Naive thymus-derived CD4-positive, alpha-beta T cell (primary cell): Measurements from ENCODE around the gene MRPL43. TPM values are rescaled to one million over a fixed set of nuclear protein-coding genes. Genes with fewer than 3 reads are reported as not detected.

Experiments used
- ATAC-seq: fragments of 150-1000 bp; cut with Tn5 transposase; 2 replicates; pipeline ENCODE4 v1.10.0; 2021; ENCODE audit warnings: mild to moderate bottlenecking, moderate library complexity
- CTCF ChIA-PET: fragments of 350-600 bp; sonication (Branson Sonifier 250); formaldehyde crosslinking; loops from one replicate; lab custom pipeline; 2021; ENCODE audit warnings: antibody characterized with exemption; lab: Charles Lee
- POLR2A ChIA-PET: fragments of 350-600 bp; sonication (Branson Sonifier 250); formaldehyde crosslinking; loops from one replicate; lab custom pipeline; 2021; ENCODE audit warnings: antibody characterized with exemption, inconsistent platforms; lab: Charles Lee
- DNase-seq, 9 donors: peaks; one replicate each; pipeline versions ENCODE4 v3.0.0 to v3.0.0-alpha.2; 2020 to 2022; ENCODE audit warnings: mixed read lengths in 1 of 9
- H3K27ac ChIP-seq: one replicate; pipeline ENCODE4 v1.7.0; 2013; ENCODE audit warnings: mild to moderate bottlenecking, low read depth, low read length, moderate library complexity
- H3K27me3 ChIP-seq, 2 donors: one replicate each; pipeline ENCODE4 v1.7.0; 2013; ENCODE audit warnings: low read length in 2 of 2, mild to moderate bottlenecking in 2 of 2, moderate library complexity in 2 of 2; ENCODE audit not compliant: control insufficient read depth in 2 of 2, insufficient read depth in 2 of 2
- H3K36me3 ChIP-seq, 3 experiments: 1 replicate in 2 of 3; 2 replicates in 1 of 3; pipeline ENCODE4 v1.7.0; 2013; ENCODE audit warnings: low read length in 3 of 3, mild to moderate bottlenecking in 3 of 3, moderate library complexity in 1 of 3; ENCODE audit not compliant: insufficient read depth in 3 of 3, control insufficient read depth in 2 of 3
- H3K4me1 ChIP-seq, 2 donors: one replicate each; pipeline ENCODE4 v1.7.0; 2013; ENCODE audit warnings: low read length in 2 of 2, mild to moderate bottlenecking in 2 of 2, moderate library complexity in 1 of 2; ENCODE audit not compliant: control insufficient read depth in 2 of 2, insufficient read depth in 2 of 2
- H3K4me3 ChIP-seq: 2 replicates; pipeline ENCODE4 v1.7.0; 2013; ENCODE audit warnings: mild to moderate bottlenecking, low read length
- H3K9me3 ChIP-seq, 3 experiments: 1 replicate in 2 of 3; 2 replicates in 1 of 3; pipeline ENCODE4 v1.7.0; 2013; ENCODE audit warnings: low read length in 3 of 3; ENCODE audit not compliant: control insufficient read depth in 2 of 3
- H3K27ac Mint-ChIP-seq, 9 donors: one replicate each; pipeline ENCODE4 v1.8.0; 2020 to 2022; ENCODE audit warnings: mixed read lengths in 9 of 9, mild to moderate bottlenecking in 8 of 9, moderate library complexity in 5 of 9, inconsistent platforms in 2 of 9
- H3K27me3 Mint-ChIP-seq, 5 donors: one replicate each; pipeline ENCODE4 v1.8.0; 2021 to 2022; ENCODE audit warnings: mixed read lengths in 5 of 5, mild to moderate bottlenecking in 1 of 5
- H3K36me3 Mint-ChIP-seq, 5 donors: one replicate each; pipeline ENCODE4 v1.8.0; 2020 to 2022; ENCODE audit warnings: mixed read lengths in 5 of 5, mild to moderate bottlenecking in 3 of 5, inconsistent platforms in 1 of 5
- H3K4me1 Mint-ChIP-seq, 7 donors: one replicate each; pipeline ENCODE4 v1.8.0; 2020 to 2022; ENCODE audit warnings: mixed read lengths in 7 of 7, mild to moderate bottlenecking in 3 of 7, inconsistent platforms in 1 of 7
- H3K4me3 Mint-ChIP-seq, 10 donors: one replicate each; pipeline ENCODE4 v1.8.0; 2020 to 2022; ENCODE audit warnings: mild to moderate bottlenecking in 10 of 10, mixed read lengths in 10 of 10, moderate library complexity in 6 of 10, inconsistent platforms in 2 of 10
- H3K9me3 Mint-ChIP-seq, 11 donors: one replicate each; pipeline ENCODE4 v1.8.0; 2020 to 2022; ENCODE audit warnings: mixed read lengths in 11 of 11, mild to moderate bottlenecking in 4 of 11, inconsistent platforms in 1 of 11, moderate library complexity in 1 of 11
- intact Hi-C, 2 donors: fragments of 100-400 bp; cut with micrococcal nuclease; formaldehyde crosslinking; loops; one replicate each; pipeline ENCODE4 v1.15.1; 2023
- polyA plus RNA-seq, 2 donors: library from polyadenylated mRNA; unstranded; fragments of 300-500 nt; fragmentation: Illumina TruSeq; gene quantifications; one replicate each; pipeline ENCODE4 v1.2.3, GENCODE V29; 2021
- total RNA-seq, 6 experiments: library from RNA in 5 of 6; stranded (reverse) in 5 of 6; gene quantifications; 1 replicate in 5 of 6; 2 replicates in 1 of 6; pipeline ENCODE4 v1.2.3 and lab custom pipeline; 2021 to 2026

MRPL43 gene
- total and polyA plus RNA-seq, 7 experiments from 2014 or later, result 35.8 to 149 (median 68.3) TPM

DNA sequence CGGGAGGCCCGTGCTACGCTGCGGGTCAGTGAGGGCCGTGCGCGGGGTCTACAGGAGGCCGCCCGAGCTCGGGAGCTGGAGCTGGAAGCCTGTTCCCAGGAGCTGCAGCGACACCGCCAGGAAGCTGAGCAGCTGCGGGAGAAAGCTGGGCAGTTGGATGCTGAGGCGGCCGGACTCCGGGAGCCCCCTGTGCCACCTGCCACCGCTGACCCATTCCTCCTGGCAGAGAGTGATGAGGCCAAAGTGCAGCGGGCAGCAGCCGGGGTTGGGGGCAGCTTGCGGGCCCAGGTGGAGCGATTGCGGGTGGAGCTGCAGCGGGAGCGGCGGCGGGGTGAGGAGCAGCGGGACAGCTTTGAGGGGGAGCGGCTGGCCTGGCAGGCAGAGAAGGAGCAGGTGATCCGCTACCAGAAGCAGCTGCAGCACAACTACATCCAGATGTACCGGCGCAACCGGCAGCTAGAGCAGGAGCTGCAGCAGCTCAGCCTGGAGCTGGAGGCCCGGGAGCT lies 19.3 kb upstream of the MRPL43 start:
- no peak overlapping the region for H3K27ac Mint-ChIP-seq
- CTCF ChIA-PET, result interaction anchor here (1.1 to 1.8 kb wide), 2 partner anchors 9 to 10 kb away, joined by 3 to 8 read pairs; no protein-coding TSS in a partner anchor
- DNase-seq (no peak), ATAC-seq (no peak)
- no peak overlapping the region for H3K27ac ChIP-seq
- H3K4me3 ChIP-seq, result no peak overlapping the region
- no peaks in the 10 kb centered on the region for H3K4me1 ChIP-seq
- H3K4me1 Mint-ChIP-seq, result no peaks in the 10 kb centered on the region
- no peaks in the 10 kb centered on the region for H3K9me3 ChIP-seq
- no peaks in the 10 kb centered on the region for H3K9me3 Mint-ChIP-seq
- H3K36me3 Mint-ChIP-seq, result peaks cover 0 to 4% (median 0%) of the 10 kb centered on the region in 5 donors
- H3K36me3 ChIP-seq, result peaks cover 0 to 37% (median 0%) of the 10 kb centered on the region in 3 experiments
- no peak overlapping the region for H3K4me3 Mint-ChIP-seq
- no peaks in the 10 kb centered on the region for H3K27me3 Mint-ChIP-seq
- POLR2A ChIA-PET, result interaction anchor here (1.5 kb wide), 1 partner anchor 9 kb away, joined by 6 read pairs; no protein-coding TSS in a partner anchor
- no peaks in the 10 kb centered on the region for H3K27me3 ChIP-seq
- intact Hi-C loops, result no loop called here

DNA sequence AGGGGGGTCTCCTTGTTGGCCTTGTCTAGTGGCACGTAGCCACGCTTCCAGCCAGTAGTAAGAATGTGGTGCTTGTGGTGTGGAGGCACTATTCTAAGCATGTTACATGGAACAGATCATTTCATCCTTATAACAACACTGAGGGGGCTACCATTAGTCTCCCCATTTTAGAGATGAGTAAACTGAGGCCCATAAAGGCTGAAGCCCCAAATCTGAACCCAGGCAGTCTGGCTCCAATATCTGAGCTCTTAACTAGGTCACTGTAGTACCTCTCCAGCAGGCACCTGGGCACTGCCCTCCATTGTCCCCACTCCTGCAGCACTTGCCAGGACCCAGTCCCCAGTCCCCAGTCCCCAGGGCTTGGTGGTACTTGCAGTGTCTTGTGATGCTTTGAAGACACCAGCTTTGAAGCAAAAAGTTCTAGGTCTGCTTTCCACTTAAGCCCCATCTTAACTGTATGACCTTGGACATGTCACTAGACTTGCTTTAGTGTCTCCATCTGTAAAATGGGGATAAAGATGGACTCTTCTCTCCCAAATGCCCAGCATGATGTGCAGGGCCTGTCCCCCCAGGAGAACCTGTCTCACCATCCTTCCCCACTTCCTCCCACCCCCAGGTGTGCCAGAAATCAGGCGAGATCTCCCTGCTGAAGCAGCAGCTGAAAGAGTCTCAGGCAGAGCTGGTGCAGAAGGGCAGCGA lies 18.7 kb upstream of the MRPL43 start:
- H3K27ac Mint-ChIP-seq, result peak overlapping the region in 2 of 9 donors; percentile 25 to 53
- no peak overlapping the region for H3K4me3 ChIP-seq
- ChIA-PET POLR2A (interaction anchor here (1.5 kb wide), 1 partner anchor 8 kb away, joined by 6 read pairs; no protein-coding TSS in a partner anchor), CTCF (interaction anchor here (1.1 to 1.8 kb wide), 2 partner anchors 8 to 9 kb away, joined by 3 to 8 read pairs; no protein-coding TSS in a partner anchor)
- peaks cover 0 to 37% (median 0%) of the 10 kb centered on the region in 3 experiments for H3K36me3 ChIP-seq
- H3K27me3 ChIP-seq, result no peaks in the 10 kb centered on the region
- peaks cover 2 to 4% (median 3%) of the 10 kb centered on the region in 7 donors for H3K4me1 Mint-ChIP-seq
- DNase-seq, result no peak
- H3K27ac ChIP-seq, result no peak overlapping the region
- ATAC-seq, result no peak
- H3K36me3 Mint-ChIP-seq, result peaks cover 0 to 4% (median 0%) of the 10 kb centered on the region in 5 donors
- no peaks in the 10 kb centered on the region for H3K9me3 Mint-ChIP-seq
- no peak overlapping the region for H3K4me3 Mint-ChIP-seq
- no peaks in the 10 kb centered on the region for H3K4me1 ChIP-seq
- H3K27me3 Mint-ChIP-seq, result no peaks in the 10 kb centered on the region
- no peaks in the 10 kb centered on the region for H3K9me3 ChIP-seq
- intact Hi-C loops, result no loop called here

DNA sequence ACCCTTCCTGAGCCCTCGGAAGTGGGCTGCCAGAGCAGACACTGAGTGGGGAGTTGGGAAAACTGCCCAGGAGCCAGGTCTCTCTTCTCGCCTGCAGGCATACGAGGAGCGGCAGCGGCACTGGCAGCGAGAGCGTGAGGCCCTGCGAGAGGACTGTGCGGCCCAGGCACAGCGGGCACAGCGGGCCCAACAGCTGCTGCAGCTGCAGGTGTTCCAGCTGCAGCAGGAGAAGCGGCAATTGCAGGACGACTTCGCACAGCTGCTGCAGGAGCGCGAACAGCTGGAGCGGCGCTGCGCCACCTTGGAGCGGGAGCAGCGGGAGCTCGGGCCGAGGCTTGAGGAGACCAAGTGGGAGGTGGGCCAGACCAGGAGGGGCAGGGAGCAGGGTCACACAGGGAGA lies 18.1 kb upstream of the MRPL43 start:
- Mint-ChIP-seq H3K4me3 (no peak overlapping the region), H3K27ac (no peak overlapping the region), H3K27me3 (no peaks in the 10 kb centered on the region), H3K9me3 (no peaks in the 10 kb centered on the region), H3K4me1 (peaks cover 4 to 10% (median 6%) of the 10 kb centered on the region in 7 donors), H3K36me3 (peaks cover 0 to 4% (median 0%) of the 10 kb centered on the region in 5 donors)
- Histone ChIP-seq H3K36me3 (peaks cover 0 to 37% (median 0%) of the 10 kb centered on the region in 3 experiments), H3K9me3 (no peaks in the 10 kb centered on the region), H3K4me1 (peaks cover 0 to 1% of the 10 kb centered on the region in 2 donors), H3K27ac (no peak overlapping the region), H3K27me3 (no peaks in the 10 kb centered on the region), H3K4me3 (no peak overlapping the region)
- ChIA-PET POLR2A (no interaction called here), CTCF (interaction anchor here (1.1 kb wide), 1 partner anchor 9 kb away, joined by 6 read pairs; no protein-coding TSS in a partner anchor)
- intact Hi-C loops, result no loop called here
- DNase-seq (no peak), ATAC-seq (no peak)

DNA sequence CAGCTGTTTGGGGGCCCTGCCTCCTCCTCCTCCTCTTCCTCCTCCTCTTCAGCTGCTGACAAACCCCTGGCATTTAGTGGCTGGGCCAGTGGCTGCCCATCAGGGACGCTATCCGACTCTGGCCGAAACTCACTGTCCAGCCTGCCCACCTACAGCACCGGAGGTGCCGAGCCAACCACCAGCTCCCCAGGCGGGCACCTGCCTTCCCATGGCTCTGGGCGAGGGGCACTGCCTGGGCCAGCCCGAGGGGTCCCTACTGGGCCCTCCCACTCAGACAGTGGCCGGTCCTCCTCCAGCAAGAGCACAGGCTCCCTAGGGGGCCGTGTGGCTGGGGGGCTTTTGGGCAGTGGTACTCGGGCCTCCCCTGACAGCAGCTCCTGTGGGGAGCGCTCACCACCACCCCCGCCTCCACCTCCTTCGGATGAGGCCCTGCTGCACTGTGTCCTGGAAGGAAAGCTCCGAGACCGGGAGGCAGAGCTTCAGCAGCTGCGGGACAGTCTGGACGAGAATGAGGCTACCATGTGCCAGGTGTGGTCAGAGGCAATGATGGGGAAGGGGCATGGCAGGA lies 16.4 kb upstream of the MRPL43 start:
- CTCF ChIA-PET, result interaction anchor here (7.9 kb wide), 1 partner anchor 12 kb away, joined by 56 read pairs; no protein-coding TSS in a partner anchor
- H3K4me1 Mint-ChIP-seq, result peaks cover 7 to 17% (median 8%) of the 10 kb centered on the region in 7 donors
- H3K4me1 ChIP-seq, result peaks cover 7% of the 10 kb centered on the region in 2 donors

DNA sequence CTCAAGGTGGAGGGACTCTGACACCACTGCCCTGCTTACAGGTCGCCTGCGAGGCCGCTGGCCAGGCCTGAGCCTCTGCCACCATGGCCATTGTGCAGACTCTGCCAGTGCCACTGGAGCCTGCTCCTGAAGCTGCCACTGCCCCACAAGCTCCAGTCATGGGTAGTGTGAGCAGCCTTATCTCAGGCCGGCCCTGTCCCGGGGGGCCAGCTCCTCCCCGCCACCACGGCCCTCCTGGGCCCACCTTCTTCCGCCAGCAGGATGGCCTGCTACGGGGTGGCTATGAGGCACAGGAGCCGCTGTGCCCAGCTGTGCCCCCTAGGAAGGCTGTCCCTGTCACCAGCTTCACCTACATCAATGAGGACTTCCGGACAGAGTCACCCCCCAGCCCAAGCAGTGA lies 15.2 kb upstream of the MRPL43 start:
- peaks cover 0 to 40% (median 0%) of the 10 kb centered on the region in 3 experiments for H3K36me3 ChIP-seq
- no peaks in the 10 kb centered on the region for H3K27me3 ChIP-seq
- no peak for DNase-seq
- intact Hi-C loops, result no loop called here
- no peak overlapping the region for H3K27ac Mint-ChIP-seq
- no peak overlapping the region for H3K4me3 ChIP-seq
- H3K9me3 ChIP-seq, result no peaks in the 10 kb centered on the region
- H3K4me3 Mint-ChIP-seq, result no peak overlapping the region
- H3K9me3 Mint-ChIP-seq, result no peaks in the 10 kb centered on the region
- POLR2A ChIA-PET, result interaction anchor here (1.3 kb wide), 1 partner anchor 28 kb away, joined by 5 read pairs; the partner anchor contains the start of genes PDZD7 and SFXN3
- H3K4me1 Mint-ChIP-seq, result peaks cover 12 to 26% (median 16%) of the 10 kb centered on the region in 7 donors
- no peak overlapping the region for H3K27ac ChIP-seq
- H3K27me3 Mint-ChIP-seq, result no peaks in the 10 kb centered on the region
- peaks cover 13 to 15% of the 10 kb centered on the region in 2 donors for H3K4me1 ChIP-seq
- no peak for ATAC-seq
- CTCF ChIA-PET, result interaction anchor here (7.9 kb wide), 1 partner anchor 13 kb away, joined by 56 read pairs; no protein-coding TSS in a partner anchor
- peaks cover 0 to 6% (median 0%) of the 10 kb centered on the region in 5 donors for H3K36me3 Mint-ChIP-seq

More for the DNA sequence above, 16.4 kb upstream of the MRPL43 start:
- no peak overlapping the region for H3K4me3 Mint-ChIP-seq
- POLR2A ChIA-PET, result interaction anchor here (1.0 to 1.3 kb wide), 2 partner anchors 27 to 29 kb away, joined by 3 to 5 read pairs; partner anchors contain the start of genes PDZD7 and SFXN3
- Histone ChIP-seq H3K4me3 (no peak overlapping the region), H3K27ac (no peak overlapping the region), H3K36me3 (peaks cover 0 to 40% (median 0%) of the 10 kb centered on the region in 3 experiments), H3K9me3 (no peaks in the 10 kb centered on the region), H3K27me3 (no peaks in the 10 kb centered on the region)
- ATAC-seq (no peak), DNase-seq (no peak)
- H3K27me3 Mint-ChIP-seq, result no peaks in the 10 kb centered on the region
- no peaks in the 10 kb centered on the region for H3K9me3 Mint-ChIP-seq
- peaks cover 0 to 4% (median 0%) of the 10 kb centered on the region in 5 donors for H3K36me3 Mint-ChIP-seq
- intact Hi-C loops, result no loop called here
- H3K27ac Mint-ChIP-seq, result no peak overlapping the region

DNA sequence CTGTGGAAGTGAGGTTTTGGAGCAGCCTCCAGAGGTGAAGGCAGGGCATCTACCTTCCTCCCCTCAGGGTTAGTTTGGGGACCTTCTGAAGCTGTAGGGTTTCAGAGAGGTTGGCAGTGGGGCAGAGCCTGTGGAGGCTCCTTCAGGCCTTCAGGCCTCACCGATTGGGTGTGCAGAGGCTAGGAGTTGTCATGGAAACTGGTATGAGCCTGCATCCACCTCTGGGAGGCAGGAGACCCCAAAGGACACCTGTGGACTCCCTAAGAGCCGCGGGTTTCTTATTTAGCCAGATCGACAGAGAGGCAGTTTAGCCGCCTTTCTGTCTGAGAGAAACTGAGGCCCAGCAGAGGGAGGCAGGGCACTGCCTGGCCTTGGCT lies 14.3 kb upstream of the MRPL43 start:
- Histone ChIP-seq H3K4me3 (no peak overlapping the region), H3K9me3 (no peaks in the 10 kb centered on the region), H3K4me1 (peaks cover 14 to 16% of the 10 kb centered on the region in 2 donors), H3K27me3 (no peaks in the 10 kb centered on the region), H3K27ac (no peak overlapping the region), H3K36me3 (peaks cover 0 to 33% (median 0%) of the 10 kb centered on the region in 3 experiments)
- ATAC-seq (no peak), DNase-seq (no peak)
- H3K27ac Mint-ChIP-seq, result no peak overlapping the region
- H3K9me3 Mint-ChIP-seq, result no peaks in the 10 kb centered on the region
- peak overlapping the region in 1 of 10 donors; percentile 81 for H3K4me3 Mint-ChIP-seq
- intact Hi-C loops, result no loop called here
- POLR2A ChIA-PET, result interaction anchor here (0.6 kb wide), 1 partner anchor 12 kb away, joined by 4 read pairs; no protein-coding TSS in a partner anchor
- peaks cover 0 to 6% (median 0%) of the 10 kb centered on the region in 5 donors for H3K36me3 Mint-ChIP-seq
- CTCF ChIA-PET, result interaction anchor here (7.9 kb wide), 1 partner anchor 14 kb away, joined by 56 read pairs; no protein-coding TSS in a partner anchor
- H3K27me3 Mint-ChIP-seq, result no peaks in the 10 kb centered on the region
- peaks cover 12 to 26% (median 17%) of the 10 kb centered on the region in 7 donors for H3K4me1 Mint-ChIP-seq
